ENCODE data around the gene CACNA2D2. TPM values are rescaled to one million over a fixed set of nuclear protein-coding genes. Genes with fewer than 3 reads are reported as not detected.

CACNA2D2 gene
- total and polyA plus RNA-seq, 4 donors: 0.10 to 0.19 (median 0.15) TPM

- no peaks in the 10 kb centered on the region for H3K27me3 ChIP-seq (ENCODE audit: control insufficient read depth in 4 of 4, insufficient read depth in 4 of 4, low read length in 3 of 4)
- no peaks in the 10 kb centered on the region for H3K36me3 ChIP-seq (ENCODE audit: control insufficient read depth in 4 of 4, insufficient read depth in 3 of 4, low read depth in 1 of 4, low read length in 3 of 4)
- H3K4me1 ChIP-seq (ENCODE audit: control insufficient read depth in 4 of 4, insufficient read depth in 4 of 4, low read length in 3 of 4): peaks cover 0 to 14% (median 8%) of the 10 kb centered on the region in 4 donors
- no peak for DNase-seq (ENCODE audit: low spot score)
- H3K27ac ChIP-seq (ENCODE audit: low read depth in 1 of 2, low read length in 2 of 2): no peak overlapping the region
- H3K9ac ChIP-seq (ENCODE audit: low read depth in 1 of 2, low read length in 2 of 2): no peak overlapping the region
- H3K9me3 ChIP-seq (ENCODE audit: control insufficient read depth in 4 of 4, low read length in 3 of 4): no peaks in the 10 kb centered on the region
- TF ChIP-seq TAF1 (conservative IDR thresholded peaks at IDR 0.05): no peak
- TF ChIP-seq YY1 (IDR thresholded peaks at IDR 0.05): no peak
- TF ChIP-seq EGR1 (IDR thresholded peaks at IDR 0.05; ENCODE audit: low read depth in 2 of 2): no peak
- TF ChIP-seq NR2F2 (IDR thresholded peaks at IDR 0.05): no peak
- no peak for TF ChIP-seq FOXA1 (IDR thresholded peaks at IDR 0.05)
- no peak for TF ChIP-seq FOXA2 (IDR thresholded peaks at IDR 0.05)
- no peak for TF ChIP-seq GABPA (IDR thresholded peaks at IDR 0.05 in 1 of 2, conservative IDR thresholded peaks at IDR 0.05 in 1 of 2)
- TF ChIP-seq MAX (IDR thresholded peaks at IDR 0.05): no peak
- no peak for TF ChIP-seq SP1 (IDR thresholded peaks at IDR 0.05)
- no peak for TF ChIP-seq HNF4G (IDR thresholded peaks at IDR 0.05)
- no peak for TF ChIP-seq CTCF (IDR thresholded peaks at IDR 0.05; ENCODE audit: low read depth, low read length, missing input control)
- no peak for TF ChIP-seq RXRA (IDR thresholded peaks at IDR 0.05)
- no peak for TF ChIP-seq JUND (IDR thresholded peaks at IDR 0.05)
- TF ChIP-seq REST (IDR thresholded peaks at IDR 0.05): no peak
- TF ChIP-seq ZBTB33 (IDR thresholded peaks at IDR 0.05): no peak
- 28% methylated on average over 48 of the region's 48 CpGs for WGBS
- peak overlapping the region in 2 of 3 donors; percentile 41 to 47 for H3K4me3 ChIP-seq (ENCODE audit: low read depth in 1 of 3, low read length in 3 of 3)
Observed at GRCh38 chr3:50364573-50365079, 138.8 kb downstream of the CACNA2D2 start.

- Histone ChIP-seq H3K36me3 (ENCODE audit: control insufficient read depth in 4 of 4, insufficient read depth in 3 of 4, low read depth in 1 of 4, low read length in 3 of 4) (peaks cover 0 to 10% (median 3%) of the 10 kb centered on the region in 4 donors), H3K9ac (ENCODE audit: low read depth in 1 of 2, low read length in 2 of 2) (no peak overlapping the region), H3K4me1 (ENCODE audit: control insufficient read depth in 4 of 4, insufficient read depth in 4 of 4, low read length in 3 of 4) (peaks cover 16 to 54% (median 42%) of the 10 kb centered on the region in 4 donors), H3K27ac (ENCODE audit: low read depth in 1 of 2, low read length in 2 of 2) (no peak overlapping the region), H3K4me3 (ENCODE audit: low read depth in 1 of 3, low read length in 3 of 3) (no peak overlapping the region), H3K27me3 (ENCODE audit: control insufficient read depth in 4 of 4, insufficient read depth in 4 of 4, low read length in 3 of 4) (no peaks in the 10 kb centered on the region), H3K9me3 (ENCODE audit: control insufficient read depth in 4 of 4, low read length in 3 of 4) (no peaks in the 10 kb centered on the region)
- TF ChIP-seq ZBTB33 (IDR thresholded peaks at IDR 0.05): no peak
- TF ChIP-seq MAX (IDR thresholded peaks at IDR 0.05): no peak
- TF ChIP-seq FOXA1 (IDR thresholded peaks at IDR 0.05): no peak
- TF ChIP-seq JUND (IDR thresholded peaks at IDR 0.05): no peak
- no peak for TF ChIP-seq HNF4A (conservative IDR thresholded peaks at IDR 0.05)
- TF ChIP-seq YY1 (IDR thresholded peaks at IDR 0.05): no peak
- no peak for TF ChIP-seq RXRA (IDR thresholded peaks at IDR 0.05)
- WGBS: 28% methylated on average over 8 of the region's 8 CpGs
- DNase-seq (ENCODE audit: low spot score): no peak
Observed at GRCh38 chr3:50359760-50360110, 143.7 kb downstream of the CACNA2D2 start.

All from liver (tissue), 9 donors.